ENCODE data around the gene HOXD13.

Gene HOXD13

DNA sequence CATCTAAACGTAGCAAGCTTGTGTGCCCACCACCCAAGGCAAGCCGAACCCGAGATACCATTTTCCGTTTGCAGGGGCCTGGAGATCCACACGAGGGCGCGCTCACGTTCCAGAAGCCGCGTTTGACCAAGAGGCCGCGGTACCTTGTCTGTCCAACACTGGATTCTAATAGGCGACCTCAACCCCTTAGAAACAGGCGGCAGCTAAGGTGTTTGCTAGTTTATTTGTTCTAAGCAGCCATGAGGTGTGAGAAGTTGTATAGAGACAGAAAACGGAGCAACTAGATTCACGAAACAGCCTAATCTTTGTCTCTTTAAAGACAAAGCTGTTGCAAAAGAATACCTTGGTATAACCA lies 18.8 kb downstream of the HOXD13 start:
- Mint-ChIP-seq H3K9me3 (no peaks in the 10 kb centered on the region), H3K4me3 (peak overlapping the region; percentile 58 to 78 (median 70)), H3K27ac (peak overlapping the region in 2 of 3 experiments; percentile 60 to 99), H3K36me3 (ENCODE audit: low read depth) (peaks cover 49% of the 10 kb centered on the region), H3K27me3 (ENCODE audit: low read depth) (peaks cover 96% of the 10 kb centered on the region), H3K4me1 (peaks cover 21% of the 10 kb centered on the region)
- TF ChIP-seq, protein P1, sequence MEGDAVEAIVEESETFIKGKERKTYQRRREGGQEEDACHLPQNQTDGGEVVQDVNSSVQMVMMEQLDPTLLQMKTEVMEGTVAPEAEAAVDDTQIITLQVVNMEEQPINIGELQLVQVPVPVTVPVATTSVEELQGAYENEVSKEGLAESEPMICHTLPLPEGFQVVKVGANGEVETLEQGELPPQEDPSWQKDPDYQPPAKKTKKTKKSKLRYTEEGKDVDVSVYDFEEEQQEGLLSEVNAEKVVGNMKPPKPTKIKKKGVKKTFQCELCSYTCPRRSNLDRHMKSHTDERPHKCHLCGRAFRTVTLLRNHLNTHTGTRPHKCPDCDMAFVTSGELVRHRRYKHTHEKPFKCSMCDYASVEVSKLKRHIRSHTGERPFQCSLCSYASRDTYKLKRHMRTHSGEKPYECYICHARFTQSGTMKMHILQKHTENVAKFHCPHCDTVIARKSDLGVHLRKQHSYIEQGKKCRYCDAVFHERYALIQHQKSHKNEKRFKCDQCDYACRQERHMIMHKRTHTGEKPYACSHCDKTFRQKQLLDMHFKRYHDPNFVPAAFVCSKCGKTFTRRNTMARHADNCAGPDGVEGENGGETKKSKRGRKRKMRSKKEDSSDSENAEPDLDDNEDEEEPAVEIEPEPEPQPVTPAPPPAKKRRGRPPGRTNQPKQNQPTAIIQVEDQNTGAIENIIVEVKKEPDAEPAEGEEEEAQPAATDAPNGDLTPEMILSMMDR (IDR thresholded peaks at IDR 0.05; ENCODE audit: unreplicated experiment in 3 of 3) = peak; percentile 76 to 81 (median 80)

DNA sequence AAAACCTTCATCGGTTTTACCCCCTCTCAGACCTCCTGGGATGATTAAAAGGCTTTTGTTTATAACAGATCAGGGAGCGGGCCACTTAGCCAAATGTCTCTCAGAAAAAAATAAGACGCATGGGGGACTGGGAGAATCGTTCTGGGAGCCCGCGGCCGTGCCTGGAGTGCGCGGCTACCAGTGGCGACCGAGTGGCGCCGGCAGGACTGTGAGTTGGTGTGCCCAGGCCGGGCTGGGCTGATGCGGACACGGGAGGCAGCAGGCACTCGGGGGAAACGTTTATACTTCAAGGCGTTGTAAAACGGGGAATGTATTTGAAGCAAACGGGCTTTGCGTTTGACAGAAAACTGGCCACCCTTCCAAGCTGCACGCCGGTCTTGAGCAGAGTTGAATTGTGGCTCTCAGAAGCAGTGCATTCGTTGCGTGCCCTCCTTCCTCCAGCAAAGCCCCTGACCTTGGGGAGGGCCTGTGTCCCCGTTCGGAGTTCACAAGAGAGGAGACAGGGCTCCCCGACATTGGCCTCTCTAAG lies 19.4 kb downstream of the HOXD13 start:
- Mint-ChIP-seq H3K9me3 (no peaks in the 10 kb centered on the region), H3K36me3 (ENCODE audit: low read depth) (peaks cover 55% of the 10 kb centered on the region)
- TF ChIP-seq, protein P1 (IDR thresholded peaks at IDR 0.05; ENCODE audit: unreplicated experiment in 3 of 3) = no peak

DNA sequence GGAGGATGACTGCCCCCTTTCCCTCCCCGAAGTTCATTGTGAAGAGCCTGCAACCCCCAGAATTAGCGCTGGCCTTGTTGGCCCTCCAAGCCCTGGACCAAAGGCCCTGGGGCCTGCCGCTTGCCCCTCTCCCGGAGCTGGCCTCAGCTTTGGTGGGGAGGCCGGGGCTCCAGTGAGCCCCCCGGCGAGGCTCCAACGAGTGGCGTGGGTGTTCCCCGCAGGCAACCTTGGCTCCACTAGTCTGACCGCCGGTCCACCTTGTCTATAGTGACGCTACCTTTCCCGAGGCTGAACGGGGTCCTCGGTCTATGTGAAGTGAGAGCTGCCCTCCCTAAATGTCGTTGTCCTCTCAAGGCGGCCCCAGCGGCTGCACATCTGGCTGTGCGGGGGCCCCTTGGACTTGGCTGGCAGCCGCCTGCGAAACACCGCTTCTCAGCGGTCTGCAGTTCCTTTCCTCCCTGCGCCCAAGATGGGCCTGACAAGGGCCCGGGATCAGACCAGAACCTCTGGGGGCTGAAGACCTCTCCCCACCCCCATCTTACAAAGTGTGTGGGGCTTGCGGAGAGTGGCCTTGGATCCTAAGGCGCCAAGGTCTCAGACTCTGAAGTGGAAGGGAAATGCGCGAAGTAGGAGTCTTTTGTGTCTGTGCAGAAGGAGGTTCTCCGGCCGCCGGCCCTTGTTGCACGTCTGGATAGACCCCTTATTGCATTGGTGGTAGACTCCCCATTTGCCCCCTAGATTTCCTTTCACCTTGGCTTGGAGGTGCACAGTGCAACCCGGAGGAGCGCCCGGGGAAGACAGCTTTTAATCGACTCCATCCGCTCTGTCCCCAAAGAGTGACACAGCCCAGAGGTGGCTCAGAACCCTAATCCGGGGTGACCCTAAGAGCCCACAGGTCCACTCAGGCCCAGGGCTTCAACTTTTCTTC lies 20.1 kb downstream of the HOXD13 start:
- Mint-ChIP-seq H3K27me3 (ENCODE audit: low read depth) (peaks cover 97% of the 10 kb centered on the region), H3K4me3 (peak overlapping the region; percentile 58 to 78 (median 76)), H3K9me3 (no peaks in the 10 kb centered on the region), H3K27ac (peak overlapping the region in 2 of 3 experiments; percentile 85 to 99), H3K36me3 (ENCODE audit: low read depth) (peaks cover 59% of the 10 kb centered on the region), H3K4me1 (peaks cover 25% of the 10 kb centered on the region)
- TF ChIP-seq, protein P1 (IDR thresholded peaks at IDR 0.05; ENCODE audit: unreplicated experiment in 3 of 3) = no peak

More for the DNA sequence above, 19.4 kb downstream of the HOXD13 start:
- Mint-ChIP-seq H3K27me3 (ENCODE audit: low read depth) (peaks cover 96% of the 10 kb centered on the region), H3K4me1 (peaks cover 24% of the 10 kb centered on the region), H3K4me3 (peak overlapping the region; percentile 58 to 78 (median 70)), H3K27ac (peak overlapping the region in 2 of 3 experiments; percentile 60 to 99)

GRCh38 chr2:176114120-176114929 lies 21.8 kb downstream of the HOXD13 start:
- H3K27me3 Mint-ChIP-seq (ENCODE audit: low read depth) = peaks cover 99% of the 10 kb centered on the region
- TF ChIP-seq, protein P1 (IDR thresholded peaks at IDR 0.05; ENCODE audit: unreplicated experiment in 3 of 3) = no peak
- H3K4me1 Mint-ChIP-seq = peaks cover 22% of the 10 kb centered on the region
- peak overlapping the region; percentile 48 to 78 (median 51) for H3K4me3 Mint-ChIP-seq
- peak overlapping the region; percentile 30 to 99 (median 81) for H3K27ac Mint-ChIP-seq
- H3K36me3 Mint-ChIP-seq (ENCODE audit: low read depth) = peaks cover 65% of the 10 kb centered on the region
- H3K9me3 Mint-ChIP-seq = no peaks in the 10 kb centered on the region

- H3K36me3 Mint-ChIP-seq (ENCODE audit: low read depth) = peaks cover 62% of the 10 kb centered on the region
- TF ChIP-seq, protein P1 (IDR thresholded peaks at IDR 0.05; ENCODE audit: unreplicated experiment in 3 of 3) = no peak
- peak overlapping the region in 2 of 3 experiments; percentile 75 to 99 for H3K27ac Mint-ChIP-seq
- peaks cover 98% of the 10 kb centered on the region for H3K27me3 Mint-ChIP-seq (ENCODE audit: low read depth)
- H3K4me3 Mint-ChIP-seq = peak overlapping the region; percentile 62 to 78 (median 74)
- peaks cover 25% of the 10 kb centered on the region for H3K4me1 Mint-ChIP-seq
- H3K9me3 Mint-ChIP-seq = no peaks in the 10 kb centered on the region
Measured at GRCh38 chr2:176114930-176115625, 22.6 kb downstream of the HOXD13 start.

All from nephron (organoid).